ENCODE results near the gene KCNH4.
"Not testable (repeated sequence)": the region's sequence is repeated elsewhere in the genome, so short reads cannot be mapped to it uniquely, and the experiment has no call there.

KCNH4 gene

GRCh38 chr17:42180922-42181850, at the start of gene KCNH4:
Gene KCNH4 (minus strand): TSS chr17:42181142. CDS start chr17:42180945, 197 bp downstream.
- DNase-seq (ENCODE audit: low spot score) = peak; percentile 91

DNA sequence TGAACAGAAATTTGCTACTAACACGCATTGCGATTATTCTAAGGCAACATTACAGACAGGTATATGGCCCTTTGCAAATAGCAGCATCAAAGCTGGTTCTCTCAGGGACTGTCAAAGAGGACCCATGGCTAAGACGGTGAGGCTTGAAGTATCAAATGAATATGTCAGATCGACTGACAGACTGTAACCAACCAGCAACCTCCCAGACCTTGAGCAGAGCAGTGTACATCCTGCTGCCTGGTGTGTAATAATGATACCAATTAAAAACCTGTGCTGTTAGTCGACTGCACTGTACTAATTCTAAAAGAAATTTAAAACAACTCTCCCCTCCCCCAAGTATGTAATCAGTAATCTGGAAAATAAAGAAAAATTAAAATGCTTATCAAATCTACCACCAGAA, 49.3 kb upstream of the KCNH4 start:
- no peak for DNase-seq (ENCODE audit: low spot score)

- no peak for DNase-seq (ENCODE audit: low spot score)
Measured at GRCh38 chr17:42227849-42228700, 47.1 kb upstream of the KCNH4 start.

DNA sequence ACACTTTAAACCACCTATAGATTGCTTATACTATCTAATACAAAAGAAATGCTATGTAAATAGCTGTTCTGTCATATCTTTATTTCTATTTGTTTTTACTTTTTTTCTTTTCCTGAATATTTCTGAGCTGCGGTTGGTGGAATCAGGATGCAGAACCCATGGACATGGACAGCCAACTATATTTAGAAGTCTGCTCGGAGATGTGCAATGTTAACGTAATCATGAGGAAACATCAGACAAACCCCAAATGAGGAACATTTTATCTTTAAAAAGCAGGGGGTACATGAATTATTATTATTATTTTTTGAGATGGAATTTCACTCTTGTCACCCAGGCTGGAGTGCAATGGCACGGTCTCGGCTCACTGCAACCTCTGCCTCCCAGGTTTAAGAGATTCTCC, 44.7 kb upstream of the KCNH4 start:
- no peak for DNase-seq (ENCODE audit: low spot score)

GRCh38 chr17:42224651-42225050, 43.7 kb upstream of the KCNH4 start:
- no peak for DNase-seq (ENCODE audit: low spot score)

GRCh38 chr17:42221886-42222745, 41.2 kb upstream of the KCNH4 start:
- peak; percentile 39 for DNase-seq (ENCODE audit: low spot score)

- DNase-seq (ENCODE audit: low spot score) = not testable (repeated sequence)
Measured at GRCh38 chr17:42219280-42219679, 38.3 kb upstream of the KCNH4 start.

- DNase-seq (ENCODE audit: low spot score) = no peak
Measured at GRCh38 chr17:42214156-42214555, 33.2 kb upstream of the KCNH4 start.

GRCh38 chr17:42212382-42212781, 31.4 kb upstream of the KCNH4 start:
- DNase-seq (ENCODE audit: low spot score) = no peak

GRCh38 chr17:42211921-42212341, 31.0 kb upstream of the KCNH4 start:
- not testable (repeated sequence) for DNase-seq (ENCODE audit: low spot score)

- no peak for DNase-seq (ENCODE audit: low spot score)
Measured at GRCh38 chr17:42210046-42210445, 29.1 kb upstream of the KCNH4 start.

DNA sequence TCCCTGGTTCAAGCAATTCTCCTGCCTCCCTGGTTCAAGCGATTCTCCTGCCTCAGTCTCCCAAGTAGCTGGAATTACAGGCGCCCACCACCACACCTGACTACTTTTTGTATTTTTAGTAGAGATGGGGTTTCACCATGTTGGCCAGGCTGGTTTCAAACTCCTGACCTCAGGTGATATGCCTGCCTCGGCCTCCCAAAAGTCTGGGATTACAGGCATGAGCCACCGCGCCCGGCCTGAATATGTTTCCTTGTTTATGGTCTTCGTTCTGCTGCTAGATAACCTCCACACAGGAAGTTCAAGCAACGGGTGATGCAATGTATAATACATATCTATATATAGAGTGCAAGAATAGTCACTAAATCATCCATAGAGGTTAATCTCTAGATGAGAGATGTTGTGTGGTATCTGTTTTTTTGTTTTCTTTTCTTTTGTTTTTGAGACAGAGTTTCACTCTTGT, 25.2 kb upstream of the KCNH4 start:
- not testable (repeated sequence) for DNase-seq (ENCODE audit: low spot score)

DNA sequence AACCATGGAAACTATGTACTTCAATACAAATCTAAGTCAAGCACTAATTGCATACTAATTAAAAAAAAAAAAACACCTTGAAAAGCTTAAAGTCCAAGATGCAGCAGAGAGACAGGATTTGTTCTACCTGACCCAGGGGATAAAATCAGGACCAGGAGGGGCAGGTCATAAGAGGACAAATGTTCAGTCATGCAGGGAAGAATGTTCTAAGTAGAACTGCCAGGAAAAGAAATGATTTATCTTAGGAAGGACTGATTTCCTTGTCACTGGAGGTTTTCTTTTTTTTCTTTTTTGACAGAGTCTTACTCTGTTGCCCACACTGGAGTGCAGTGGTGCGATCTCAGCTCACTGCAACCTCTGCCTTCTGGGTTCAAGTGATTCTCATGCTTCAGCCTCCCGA, 22.4 kb upstream of the KCNH4 start:
- DNase-seq (ENCODE audit: low spot score) = no peak

- DNase-seq (ENCODE audit: low spot score) = no peak
Measured at GRCh38 chr17:42202696-42203095, 21.8 kb upstream of the KCNH4 start.

DNA sequence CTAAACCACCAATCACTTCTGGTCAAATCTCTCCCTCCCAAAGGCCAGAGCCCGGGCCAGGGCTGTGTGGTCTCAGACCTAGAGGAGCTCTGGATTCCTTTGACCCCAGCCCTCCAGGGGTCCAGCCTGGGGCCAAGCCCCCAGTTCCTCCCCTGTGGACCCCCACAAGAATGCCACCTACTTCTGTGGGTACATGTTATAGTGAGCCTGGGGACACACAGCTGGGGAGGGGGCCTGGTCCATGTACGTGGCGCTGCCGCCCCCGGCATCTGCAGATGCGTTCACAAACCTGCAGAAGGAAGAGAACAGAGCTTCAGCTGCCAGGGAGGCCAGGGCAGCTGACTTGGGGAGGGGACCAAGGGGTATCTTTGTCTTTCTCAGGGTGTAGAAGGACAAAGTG, 21.2 kb upstream of the KCNH4 start:
- DNase-seq (ENCODE audit: low spot score) = no peak

DNA sequence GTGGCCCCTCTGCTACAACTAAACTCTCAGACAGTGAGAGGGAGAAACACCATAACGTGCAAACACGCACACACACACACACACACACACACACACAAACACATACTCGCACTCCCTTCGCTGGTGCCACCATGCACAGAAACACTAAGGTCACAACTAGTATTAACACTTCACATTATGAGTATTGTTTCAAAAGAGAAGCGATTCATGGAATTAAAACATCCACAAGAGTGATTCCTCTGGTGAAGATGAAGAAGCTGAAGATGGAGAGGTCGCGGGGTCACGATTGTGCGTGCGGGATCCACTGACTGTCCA, 20.5 kb upstream of the KCNH4 start:
- DNase-seq (ENCODE audit: low spot score) = no peak

- no peak for DNase-seq (ENCODE audit: low spot score)
Measured at GRCh38 chr17:42200706-42201457, 19.9 kb upstream of the KCNH4 start.

- DNase-seq (ENCODE audit: low spot score) = no peak
Measured at GRCh38 chr17:42199416-42200011, 18.6 kb upstream of the KCNH4 start.

DNA sequence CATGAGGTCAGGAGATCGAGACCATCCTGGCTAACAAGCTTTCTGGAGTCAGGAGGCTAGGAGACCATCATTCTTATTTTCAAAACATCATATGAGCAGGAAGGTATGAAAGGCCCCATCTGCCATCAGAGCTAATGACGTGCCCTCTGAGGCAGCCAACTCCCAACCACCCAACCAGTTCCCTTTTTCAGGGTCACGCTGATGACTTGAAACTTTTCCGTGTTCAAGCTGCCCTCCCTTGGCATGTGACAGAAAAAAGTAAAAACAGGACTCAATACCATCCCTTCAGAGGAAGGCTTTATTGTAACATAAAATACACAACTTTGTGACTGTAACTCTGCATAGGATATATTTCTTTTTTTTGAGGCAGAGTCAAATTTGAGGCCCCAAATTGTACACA, 18.0 kb upstream of the KCNH4 start:
- no peak for DNase-seq (ENCODE audit: low spot score)

- DNase-seq (ENCODE audit: low spot score) = no peak
Measured at GRCh38 chr17:42197564-42198156, 16.7 kb upstream of the KCNH4 start.
